NCI-H524 (cell line): ENCODE results near the gene VSIG1.

Source experiments
- DNase-seq, 2 experiments: peaks; one replicate each; lab custom pipeline; 2025; lab: John Stamatoyannopoulos, UW

VSIG1 gene

DNA sequence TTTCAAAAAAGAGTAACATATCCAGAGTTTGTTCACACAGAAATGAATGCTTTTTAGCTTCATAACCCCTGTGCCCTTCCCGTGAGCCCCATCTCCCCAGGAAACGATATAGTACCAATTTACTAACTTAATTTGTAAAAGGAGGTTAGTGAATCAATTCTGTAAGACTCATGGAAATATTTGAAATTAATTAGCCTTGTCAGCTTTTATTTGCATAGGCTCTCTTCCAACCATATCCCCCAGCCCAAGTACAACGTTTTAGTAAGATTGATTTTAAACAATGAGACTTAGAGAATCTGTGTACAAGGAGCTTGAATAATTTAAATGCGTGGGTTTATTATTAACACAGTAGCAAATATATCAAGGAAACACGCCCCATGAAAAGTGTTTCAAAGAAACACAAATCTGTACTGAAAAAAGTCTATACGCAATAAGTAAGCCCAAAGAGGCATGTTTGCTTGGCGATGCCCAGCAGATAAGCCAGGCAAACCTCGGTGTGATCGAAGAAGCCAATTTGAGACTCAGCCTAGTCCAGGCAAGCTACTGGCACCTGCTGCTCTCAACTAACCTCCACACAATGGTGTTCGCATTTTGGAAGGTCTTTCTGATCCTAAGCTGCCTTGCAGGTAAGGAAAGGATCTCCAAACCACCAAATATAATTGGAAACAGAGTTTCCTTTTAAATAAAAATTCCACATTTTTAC is at the start of gene VSIG1:
VSIG1 (plus strand) TSS at position 512 of the 703 bp plus-strand sequence; CDS start at position 578, 66 bp downstream.
- no peak for DNase-seq

DNA sequence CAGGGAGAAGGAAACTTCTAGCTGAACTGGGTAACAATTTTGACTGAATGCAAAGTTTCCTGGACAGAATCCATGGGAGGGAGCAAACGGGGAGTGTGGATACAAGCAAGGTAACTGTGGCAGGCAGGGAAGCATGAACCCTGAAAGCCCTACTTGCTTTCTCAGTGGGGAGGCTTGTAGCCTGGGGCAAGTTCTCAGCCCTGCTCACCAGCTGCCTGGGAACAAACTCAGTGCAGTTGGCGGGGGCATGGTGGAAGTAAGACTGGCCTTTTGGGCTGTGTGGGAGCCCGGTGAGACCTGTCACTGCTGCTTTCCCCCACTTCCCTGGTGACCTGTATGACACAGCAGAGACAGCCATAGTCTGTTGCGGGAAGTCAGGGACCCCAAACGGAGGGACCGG is 48.7 kb upstream of the VSIG1 start:
- no peak for DNase-seq

DNA sequence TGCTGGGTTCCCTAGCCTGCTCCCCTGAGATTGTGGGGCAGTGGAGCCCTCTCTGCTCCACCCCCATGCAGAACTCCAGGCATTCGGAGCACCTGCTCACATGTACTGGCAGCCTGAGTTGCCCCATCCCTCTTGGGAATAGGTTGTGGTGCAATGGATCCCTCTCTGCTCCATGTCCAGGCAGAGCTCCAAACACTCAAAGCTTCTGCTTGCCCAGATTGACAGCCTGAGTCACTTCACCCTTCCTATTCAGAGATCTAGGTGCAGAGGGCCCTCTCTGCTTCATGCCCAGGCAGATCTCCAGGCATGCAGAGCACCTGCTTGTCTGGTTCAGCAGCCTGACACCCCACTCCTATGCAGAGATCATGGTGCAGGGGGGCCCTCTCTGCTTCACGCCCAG is 44.1 kb upstream of the VSIG1 start:
- DNase-seq: peak in 1 of 2 experiments; percentile 10

DNA sequence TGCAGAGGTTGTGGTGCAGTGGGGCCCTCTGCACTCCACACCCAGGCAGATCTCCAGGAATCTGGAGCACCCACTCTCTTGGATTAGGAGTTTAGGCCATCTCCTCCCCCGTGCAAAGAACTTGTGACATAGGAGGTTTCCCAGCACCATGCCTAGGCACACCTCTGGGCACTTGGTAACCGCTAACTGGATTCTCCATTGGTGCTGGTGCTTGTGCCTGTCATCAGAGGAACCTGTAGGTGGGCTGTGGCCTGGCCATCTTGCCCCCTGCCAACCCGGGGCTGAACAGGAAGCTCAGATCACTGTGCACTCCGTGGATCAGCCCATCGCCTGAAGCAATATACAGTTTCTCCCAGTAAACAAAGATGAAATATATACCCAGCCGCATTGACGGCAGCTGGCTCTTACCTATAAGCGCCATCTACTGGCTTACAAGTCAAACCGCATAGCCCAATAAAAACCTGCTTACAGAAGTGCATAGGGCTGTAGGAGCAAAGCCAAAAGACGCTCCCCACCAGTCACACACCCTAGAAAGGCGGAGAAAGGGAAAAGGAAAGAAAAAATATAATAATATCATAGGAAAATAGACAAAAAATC is 43.5 kb upstream of the VSIG1 start:
- DNase-seq: peak; percentile 10 to 73

DNA sequence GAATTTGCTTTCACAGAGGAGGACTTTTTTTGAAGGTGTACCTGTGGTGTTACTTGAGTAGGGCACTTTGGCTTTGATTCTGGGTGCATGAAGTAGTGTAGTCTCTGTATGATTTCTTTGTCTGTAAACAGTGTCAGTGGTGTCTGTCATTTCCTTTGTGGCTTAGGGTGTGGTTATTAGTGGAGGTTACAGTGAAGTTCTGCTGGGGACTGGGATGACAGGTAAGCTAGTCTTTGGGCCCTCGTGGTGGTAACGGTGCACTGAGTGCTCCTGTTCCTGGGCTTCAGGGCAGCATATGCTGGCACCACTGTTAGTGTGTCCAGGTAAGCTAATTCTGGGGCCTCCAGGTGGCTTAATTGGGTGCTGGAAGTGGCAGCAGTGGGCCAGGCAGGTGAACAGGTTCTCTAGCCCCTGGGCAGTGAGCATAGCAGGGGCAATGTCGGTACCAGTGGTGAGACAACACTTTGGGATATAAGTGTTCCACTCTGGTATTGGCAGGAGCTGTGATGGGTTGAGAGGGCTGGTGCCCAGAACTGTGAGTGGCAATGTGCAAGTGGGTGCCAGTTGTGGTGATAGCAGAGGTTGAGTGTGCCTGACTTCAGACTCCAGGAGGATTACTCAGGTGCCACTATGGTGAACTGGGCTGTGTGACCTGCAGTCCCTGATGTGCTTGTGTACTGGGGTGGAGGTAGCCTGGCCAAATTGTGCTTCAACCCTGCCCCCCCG is 26.0 kb upstream of the VSIG1 start:
- DNase-seq: no peak

DNA sequence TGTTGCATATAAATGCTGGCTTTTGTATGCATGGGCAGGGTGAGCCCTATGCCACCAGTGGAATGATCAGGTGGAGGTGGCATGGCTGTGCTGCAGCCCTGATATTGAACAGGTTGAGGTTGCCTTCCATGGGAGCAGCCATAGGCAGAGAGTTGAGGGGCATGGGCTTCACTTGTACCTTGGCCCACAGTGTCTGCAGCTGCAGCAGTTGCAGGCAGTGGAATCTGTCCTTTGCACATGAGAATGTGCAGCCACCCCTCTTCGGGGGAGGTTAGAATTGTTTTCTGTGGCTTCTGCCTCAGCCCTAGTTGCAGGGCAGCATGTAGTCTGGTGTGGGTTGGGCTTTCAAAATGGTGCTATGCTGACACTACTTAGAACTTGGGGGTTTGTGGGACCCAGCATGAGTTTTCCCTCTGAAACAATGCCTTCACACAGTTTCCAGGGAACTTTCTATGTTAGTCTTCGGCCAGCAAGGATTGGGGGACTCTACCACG is 25.4 kb upstream of the VSIG1 start:
- DNase-seq: no peak

GRCh38 chrX:108020631-108021030 is 24.2 kb upstream of the VSIG1 start:
- DNase-seq: peak in 1 of 2 experiments; percentile 33

GRCh38 chrX:108022491-108023089 is 22.3 kb upstream of the VSIG1 start:
- DNase-seq: no peak

- no peak for DNase-seq
Measured at GRCh38 chrX:108025376-108025775, 19.5 kb upstream of the VSIG1 start.

DNA sequence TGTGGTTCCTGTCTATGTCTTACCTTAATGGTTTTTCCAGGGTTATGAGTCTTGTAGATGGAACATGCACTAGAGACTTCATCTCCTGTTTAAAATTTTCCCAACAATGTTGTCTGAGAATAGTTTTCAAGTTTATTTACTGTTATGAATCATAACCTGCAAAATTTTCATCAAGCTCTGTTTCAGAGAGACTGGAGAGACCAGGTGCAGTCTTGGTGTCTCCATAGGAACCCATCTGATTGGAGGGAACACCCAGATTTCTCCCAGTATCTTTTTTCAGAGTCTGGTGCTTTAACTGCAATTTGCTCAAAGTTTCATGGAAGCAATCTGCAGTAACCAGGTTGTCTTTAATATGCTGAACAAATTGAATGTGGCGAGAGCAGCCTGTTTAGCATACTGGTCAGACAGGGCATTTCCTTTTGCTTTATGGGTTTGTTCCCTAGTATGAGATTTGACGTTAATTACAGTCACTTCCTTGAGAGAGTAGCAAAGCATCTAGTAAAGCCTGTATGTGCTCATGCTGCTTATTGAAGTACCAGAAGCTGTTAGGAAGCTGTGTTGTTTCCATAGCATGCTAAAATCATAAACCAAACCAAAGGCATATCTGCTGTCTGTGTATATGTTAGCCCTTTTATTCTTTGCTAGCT is 18.8 kb upstream of the VSIG1 start:
- no peak for DNase-seq

- DNase-seq: no peak
Measured at GRCh38 chrX:108028854-108029253, 16.0 kb upstream of the VSIG1 start.

DNA sequence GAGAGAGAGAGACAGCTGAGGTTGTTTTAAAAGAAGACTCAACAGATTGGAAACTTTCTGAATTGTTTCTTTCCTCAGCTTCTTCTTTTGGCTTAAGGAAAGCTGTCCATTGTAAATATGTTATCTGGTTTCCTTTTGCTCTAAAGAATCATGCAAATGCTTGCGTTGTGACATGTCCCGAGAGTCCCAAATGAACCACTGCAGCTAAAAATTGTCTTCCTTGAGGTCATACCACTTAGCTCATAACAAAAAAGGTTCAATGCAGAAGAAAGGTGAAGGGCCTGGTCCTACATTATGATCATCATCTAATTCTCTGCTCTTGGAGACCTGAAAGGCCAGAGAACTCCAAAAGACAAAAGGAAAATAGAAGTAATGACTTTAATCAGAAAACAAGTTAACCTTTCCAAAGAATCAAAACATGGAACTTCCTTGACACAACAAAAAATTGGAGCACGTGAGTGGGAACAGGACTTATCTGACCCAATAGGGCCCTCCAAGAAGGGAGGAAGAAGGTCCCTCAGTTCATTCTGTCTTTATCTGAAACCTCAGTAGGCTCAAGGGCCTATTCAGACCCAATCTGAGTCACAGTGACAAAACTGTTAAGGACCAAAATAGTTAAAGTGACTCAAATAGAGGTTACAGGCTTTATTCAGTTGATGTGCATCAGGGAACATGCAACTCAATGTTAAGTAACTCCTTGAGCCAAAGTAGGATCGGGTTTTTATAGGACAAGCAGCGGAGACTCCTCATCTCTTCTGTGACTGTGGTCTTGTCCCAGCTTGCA is 14.7 kb upstream of the VSIG1 start:
- DNase-seq: no peak

- DNase-seq: no peak
Measured at GRCh38 chrX:108032944-108033343, 11.9 kb upstream of the VSIG1 start.

GRCh38 chrX:108033890-108034289 is 11.0 kb upstream of the VSIG1 start:
- no peak for DNase-seq

GRCh38 chrX:108034725-108035124 is 10.1 kb upstream of the VSIG1 start:
- DNase-seq: no peak

DNA sequence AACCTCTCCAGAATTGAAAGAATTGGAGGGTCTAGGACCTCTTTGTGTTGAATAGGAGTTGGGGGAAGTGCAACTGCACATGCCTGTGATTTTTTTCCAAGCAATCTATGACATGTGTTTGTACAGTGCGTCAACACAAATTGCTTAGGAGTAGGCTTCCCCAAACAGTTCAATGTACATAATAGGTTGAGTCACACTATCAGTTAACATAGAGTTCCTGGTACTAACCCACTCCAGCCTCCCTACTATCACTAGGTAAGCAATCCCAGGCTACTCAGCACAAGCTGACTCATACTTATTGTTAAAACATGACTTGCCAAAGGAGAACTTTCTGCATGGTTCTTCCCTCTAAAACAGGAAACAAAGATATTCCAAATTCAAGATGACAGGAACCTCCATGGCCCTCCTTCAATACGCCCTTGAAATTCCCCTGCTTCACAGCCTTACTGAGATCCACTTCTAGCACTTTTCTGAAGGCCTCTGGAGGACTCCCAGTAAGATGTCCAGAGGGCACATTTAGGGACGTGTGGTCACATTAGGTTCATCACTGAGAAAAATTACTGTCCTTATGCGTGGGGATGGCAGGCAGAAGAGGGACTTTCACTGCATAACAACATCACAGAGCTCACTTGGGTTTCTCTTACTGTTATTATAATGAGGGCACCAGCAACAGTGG is 8.4 kb upstream of the VSIG1 start:
- no peak for DNase-seq

DNA sequence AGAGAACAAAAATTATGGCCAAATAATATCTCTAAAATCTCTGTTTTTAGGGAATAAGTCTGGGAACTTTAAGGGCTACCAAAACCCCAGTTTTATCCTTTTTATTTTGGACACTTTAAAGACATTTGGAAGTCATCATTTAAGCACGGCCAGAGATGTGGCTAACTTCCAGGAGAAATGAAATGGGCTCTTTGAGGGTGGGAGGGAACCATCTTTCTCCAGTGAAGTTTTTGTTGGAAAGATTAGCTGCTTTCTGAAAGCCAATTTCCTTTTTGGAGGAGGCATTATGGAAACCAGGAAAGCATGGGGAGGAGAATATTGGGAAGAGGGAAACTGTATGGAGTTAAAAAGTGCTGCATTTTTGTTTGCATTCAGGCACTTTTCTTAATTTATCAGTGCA is 4.8 kb downstream of the VSIG1 start:
- no peak for DNase-seq

- DNase-seq: no peak
Measured at GRCh38 chrX:108053218-108053617, 8.4 kb downstream of the VSIG1 start.

DNA sequence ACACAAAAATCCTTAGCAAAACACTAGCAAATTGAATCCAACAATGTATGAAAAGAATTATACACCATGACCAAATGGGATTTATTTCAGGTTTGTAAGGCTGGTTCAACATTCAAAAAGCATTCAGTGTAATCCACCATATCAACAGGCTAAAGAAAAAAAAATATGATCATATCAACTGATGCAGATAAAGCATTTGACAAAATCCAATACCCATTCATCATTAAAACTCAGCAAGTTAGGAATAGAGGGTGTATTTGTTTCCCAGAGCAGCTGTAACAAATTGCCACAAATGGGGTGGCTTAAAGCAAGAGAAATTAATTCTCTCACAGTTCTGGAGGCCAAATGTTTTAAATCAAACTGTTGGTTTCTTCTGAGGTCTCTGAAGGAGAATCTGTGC is 10.7 kb downstream of the VSIG1 start:
- no peak for DNase-seq

GRCh38 chrX:108059801-108060200 is 14.9 kb downstream of the VSIG1 start:
- DNase-seq: no peak

GRCh38 chrX:108064001-108064400 is 19.1 kb downstream of the VSIG1 start:
- no peak for DNase-seq
